HepG2 (cell line): ENCODE results near the gene SMIM22.

Experiments
- EZH2 ChIP-seq: conservative IDR thresholded peaks from 2 replicates; pipeline ENCODE4 v1.6.1; 2012; ENCODE audit warnings: mild to moderate bottlenecking, low read depth, low read length, moderate library complexity
- TF ChIP-seq, protein P1 (sequence below), 2 experiments: IDR thresholded peaks; 2 replicates each; pipeline ENCODE4 v1.6.1; 2011 to 2012; ENCODE audit warnings: low read length in 2 of 2, borderline replicate concordance in 1 of 2, low read depth in 1 of 2, mild to moderate bottlenecking in 1 of 2, moderate library complexity in 1 of 2

DNA sequence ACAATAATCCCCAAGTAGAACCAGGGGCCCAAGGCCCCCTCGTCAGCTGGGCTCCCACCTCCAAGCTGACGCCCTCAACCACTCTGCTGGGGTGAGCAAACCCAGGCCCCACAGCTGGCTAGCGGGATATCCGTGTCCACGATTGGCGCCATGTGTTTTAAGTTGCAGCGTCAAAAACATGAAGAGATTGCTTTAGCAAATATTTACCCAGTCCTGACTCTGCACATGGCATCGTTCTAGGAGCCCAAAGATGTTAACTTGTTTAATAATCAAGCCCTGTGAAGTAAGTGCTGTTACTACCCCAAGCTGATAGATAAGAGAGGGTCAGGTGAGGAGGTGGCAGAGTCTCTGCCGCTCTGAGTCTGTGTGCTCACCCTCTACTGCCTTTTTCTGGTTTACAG is 6.7 kb upstream of the SMIM22 start:
- TF ChIP-seq EZH2, result no peak
- TF ChIP-seq, protein P1, sequence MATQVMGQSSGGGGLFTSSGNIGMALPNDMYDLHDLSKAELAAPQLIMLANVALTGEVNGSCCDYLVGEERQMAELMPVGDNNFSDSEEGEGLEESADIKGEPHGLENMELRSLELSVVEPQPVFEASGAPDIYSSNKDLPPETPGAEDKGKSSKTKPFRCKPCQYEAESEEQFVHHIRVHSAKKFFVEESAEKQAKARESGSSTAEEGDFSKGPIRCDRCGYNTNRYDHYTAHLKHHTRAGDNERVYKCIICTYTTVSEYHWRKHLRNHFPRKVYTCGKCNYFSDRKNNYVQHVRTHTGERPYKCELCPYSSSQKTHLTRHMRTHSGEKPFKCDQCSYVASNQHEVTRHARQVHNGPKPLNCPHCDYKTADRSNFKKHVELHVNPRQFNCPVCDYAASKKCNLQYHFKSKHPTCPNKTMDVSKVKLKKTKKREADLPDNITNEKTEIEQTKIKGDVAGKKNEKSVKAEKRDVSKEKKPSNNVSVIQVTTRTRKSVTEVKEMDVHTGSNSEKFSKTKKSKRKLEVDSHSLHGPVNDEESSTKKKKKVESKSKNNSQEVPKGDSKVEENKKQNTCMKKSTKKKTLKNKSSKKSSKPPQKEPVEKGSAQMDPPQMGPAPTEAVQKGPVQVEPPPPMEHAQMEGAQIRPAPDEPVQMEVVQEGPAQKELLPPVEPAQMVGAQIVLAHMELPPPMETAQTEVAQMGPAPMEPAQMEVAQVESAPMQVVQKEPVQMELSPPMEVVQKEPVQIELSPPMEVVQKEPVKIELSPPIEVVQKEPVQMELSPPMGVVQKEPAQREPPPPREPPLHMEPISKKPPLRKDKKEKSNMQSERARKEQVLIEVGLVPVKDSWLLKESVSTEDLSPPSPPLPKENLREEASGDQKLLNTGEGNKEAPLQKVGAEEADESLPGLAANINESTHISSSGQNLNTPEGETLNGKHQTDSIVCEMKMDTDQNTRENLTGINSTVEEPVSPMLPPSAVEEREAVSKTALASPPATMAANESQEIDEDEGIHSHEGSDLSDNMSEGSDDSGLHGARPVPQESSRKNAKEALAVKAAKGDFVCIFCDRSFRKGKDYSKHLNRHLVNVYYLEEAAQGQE (IDR thresholded peaks at IDR 0.05; ENCODE audit: borderline replicate concordance in 1 of 2, low read depth in 1 of 2, low read length in 2 of 2), result no peak
